Ovary (tissue), 9 donors: ENCODE measurements around the gene FRMD4A. TPM values are rescaled to one million over a fixed set of nuclear protein-coding genes. Genes with fewer than 3 reads are reported as not detected.
"Not testable (repeated sequence)": the region's sequence is repeated elsewhere in the genome, so short reads cannot be mapped to it uniquely, and the experiment has no call there.

Source experiments
- DNase-seq, 5 donors: peaks; one replicate each; pipeline ENCODE4 v3.0.0-alpha.2; 2019 to 2020
- H3K27ac ChIP-seq, 2 donors: fragments of 200-600 bp; one replicate each; pipeline versions ENCODE4 v1.5.1 to v1.8.0; 2019 to 2022
- H3K27me3 ChIP-seq: fragments of 200-600 bp; one replicate; pipeline ENCODE4 v1.8.0; 2022
- H3K36me3 ChIP-seq: fragments of 200-600 bp; sonication (generic); one replicate; pipeline ENCODE4 v1.5.1; 2019
- H3K4me1 ChIP-seq: one replicate; pipeline ENCODE4 v1.8.1; 2013; ENCODE audit warnings: mild to moderate bottlenecking, moderate library complexity; ENCODE audit not compliant: insufficient read depth
- H3K4me3 ChIP-seq: fragments of 200-600 bp; sonication (generic); one replicate; pipeline ENCODE4 v1.5.1; 2017
- H3K9me3 ChIP-seq, 2 donors: fragments of 200-600 bp in 1 of 2; sonication (generic) in 1 of 2; one replicate each; pipeline versions ENCODE4 v1.5.1 to v1.8.1; 2013 to 2019; ENCODE audit warnings: mild to moderate bottlenecking in 1 of 2, moderate library complexity in 1 of 2
- CTCF ChIP-seq, 3 donors: fragments of 450-650 bp in 2 of 3; fragments of 200-600 bp in 1 of 3; IDR thresholded peaks; one replicate each; pipeline versions ENCODE4 v1.5.1 to v1.8.0; 2016 to 2022; ENCODE audit warnings: antibody characterized with exemption in 3 of 3, mild to moderate bottlenecking in 1 of 3
- EP300 ChIP-seq: sonication (generic); formaldehyde crosslinking; IDR thresholded peaks from one replicate; pipeline ENCODE4 v1.6.1; 2017; ENCODE audit warnings: antibody characterized with exemption
- POLR2A ChIP-seq: fragments of 450-650 bp; IDR thresholded peaks from one replicate; pipeline ENCODE4 v1.6.1; 2017; ENCODE audit warnings: antibody characterized with exemption, mild to moderate bottlenecking, moderate library complexity
- WGBS, 3 donors: extraction: QIAGEN DNeasy Blood & Tissue Kit in 1 of 3; methylation state at CpG; one replicate each; pipeline versions ENCODE4 v1.1.5 to v1.1.7; 2013 to 2017; 5-methylcytosine and 5-hydroxymethylcytosine counted together
- intact Hi-C, 4 donors: fragments of 100-400 bp; cut with DNase I; formaldehyde crosslinking; loops; one replicate each; pipeline versions ENCODE4 v1.11.0 to v1.15.1; 2022 to 2023
- polyA plus RNA-seq, 2 donors: library from polyadenylated mRNA; stranded (reverse); fragments of 200-250 nt in 1 of 2; fragments of 350-450 nt in 1 of 2; fragmentation: Illumina TruSeq in 1 of 2; extraction: RNeasy Lipid Tissue Mini Kit (QIAGEN cat#74804) in 1 of 2; gene quantifications; one replicate each; pipeline ENCODE4 v1.2.3, GENCODE V29; 2013 to 2014
- total RNA-seq, 7 donors: library from RNA; depleted of rRNA in 2 of 7; stranded (reverse); fragments of >200 nt in 2 of 7; fragmentation: NEBNext Ultra II Directional in 3 of 7; extraction: Animal tissue kit (Norgen Biotek cat#: 25700) in 3 of 7; gene quantifications; one replicate each; pipeline versions ENCODE4 v1.1.0 to v1.2.4, GENCODE V29; 2016 to 2023
- donor health status: DM: no; HTN: no; CAD: no; lungs with moderate emphysema.
- donor health status: DM: no; HTN: no; CAD: no.
- donor health status: Bipolar disorder and iron deficiency.
- donor health status: DM: yes; HTN: yes; CAD: no.
- donor health status: DM: no; HTN: no; CAD: no.
- donor health status: DM: yes; HTN: yes; CAD: no.

The FRMD4A gene
- total and polyA plus RNA-seq, 9 donors = 5.5 to 24.7 (median 11.3) TPM

DNA sequence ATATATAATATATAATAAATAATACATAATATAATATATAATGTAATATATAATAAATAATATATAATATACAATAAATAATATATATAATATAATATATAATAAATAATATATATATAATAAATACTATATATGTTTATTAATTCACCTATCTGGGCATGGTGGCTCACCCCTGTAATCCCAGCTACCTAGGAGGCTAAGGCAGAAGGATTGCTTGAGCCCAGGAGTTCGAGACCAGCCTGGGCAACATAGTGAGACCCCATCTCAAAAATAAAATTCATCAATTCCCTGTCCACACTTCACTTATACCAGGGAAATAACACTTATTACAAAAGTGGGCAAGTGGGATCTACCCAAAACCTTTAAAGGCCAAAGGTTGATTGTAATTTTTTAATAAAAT, 462.9 kb downstream of the FRMD4A start:
- Histone ChIP-seq H3K36me3 (no peaks in the 10 kb centered on the region), H3K27me3 (no peaks in the 10 kb centered on the region), H3K9me3 (no peaks in the 10 kb centered on the region), H3K27ac (no peak overlapping the region), H3K4me3 (no peak overlapping the region), H3K4me1 (no peaks in the 10 kb centered on the region)
- 55 to 100% (median 100%) methylated on average over 1 of the region's 1 CpG for WGBS, 3 donors
- intact Hi-C loops = no loop called here
- TF ChIP-seq CTCF (IDR thresholded peaks at IDR 0.05) (no peak), POLR2A (no peak), EP300 (no peak)
- no peak for DNase-seq

GRCh38 chr10:13865758-13866491, 464.8 kb downstream of the FRMD4A start:
- no peak overlapping the region for H3K27ac ChIP-seq
- WGBS, 3 donors = 72 to 82% (median 79%) methylated on average over 12 of the region's 12 CpGs

DNA sequence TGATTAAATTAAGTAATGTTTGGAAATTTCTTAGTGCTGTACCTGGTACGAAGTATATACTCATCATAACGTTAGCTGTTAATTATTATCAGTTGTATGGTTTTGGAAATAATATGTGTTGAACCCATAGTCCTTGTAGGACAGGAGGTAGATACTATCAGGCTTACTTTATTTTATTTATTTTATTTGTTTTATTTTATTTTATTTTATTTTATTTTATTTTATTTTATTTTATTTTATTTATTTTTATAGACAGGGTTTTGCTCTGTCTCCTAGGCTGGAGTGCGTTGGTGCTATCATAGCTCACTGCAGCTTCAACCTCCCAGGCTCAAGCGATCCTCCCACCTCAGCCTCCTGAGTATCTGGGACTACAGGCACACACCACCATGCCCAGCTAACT, 465.5 kb downstream of the FRMD4A start:
- H3K4me3 ChIP-seq, H3K36me3 ChIP-seq, intact Hi-C loops, DNase-seq, H3K27ac ChIP-seq, H3K4me1 ChIP-seq, H3K27me3 ChIP-seq, H3K9me3 ChIP-seq: not testable (repeated sequence)
- 90 to 96% (median 91%) methylated on average over 4 of the region's 4 CpGs for WGBS, 3 donors

More at GRCh38 chr10:13865758-13866491, 464.8 kb downstream of the FRMD4A start:
- Histone ChIP-seq H3K36me3 (no peaks in the 10 kb centered on the region), H3K4me1 (no peaks in the 10 kb centered on the region), H3K27me3 (no peaks in the 10 kb centered on the region), H3K9me3 (no peaks in the 10 kb centered on the region), H3K4me3 (no peak overlapping the region)
- TF ChIP-seq EP300 (no peak), CTCF (IDR thresholded peaks at IDR 0.05) (no peak), POLR2A (no peak)
- intact Hi-C loops = no loop called here
- no peak for DNase-seq

GRCh38 chr10:13862546-13863233, 468.0 kb downstream of the FRMD4A start:
- Histone ChIP-seq H3K4me3 (no peak overlapping the region), H3K27ac (no peak overlapping the region), H3K36me3 (no peaks in the 10 kb centered on the region), H3K27me3 (no peaks in the 10 kb centered on the region), H3K4me1 (no peaks in the 10 kb centered on the region), H3K9me3 (no peaks in the 10 kb centered on the region)
- 30 to 43% (median 33%) methylated on average over 3 of the region's 3 CpGs for WGBS, 3 donors
- TF ChIP-seq CTCF (IDR thresholded peaks at IDR 0.05) = no peak
- TF ChIP-seq EP300 = no peak
- no peak for TF ChIP-seq POLR2A
- intact Hi-C loops = no loop called here
- DNase-seq = no peak

DNA sequence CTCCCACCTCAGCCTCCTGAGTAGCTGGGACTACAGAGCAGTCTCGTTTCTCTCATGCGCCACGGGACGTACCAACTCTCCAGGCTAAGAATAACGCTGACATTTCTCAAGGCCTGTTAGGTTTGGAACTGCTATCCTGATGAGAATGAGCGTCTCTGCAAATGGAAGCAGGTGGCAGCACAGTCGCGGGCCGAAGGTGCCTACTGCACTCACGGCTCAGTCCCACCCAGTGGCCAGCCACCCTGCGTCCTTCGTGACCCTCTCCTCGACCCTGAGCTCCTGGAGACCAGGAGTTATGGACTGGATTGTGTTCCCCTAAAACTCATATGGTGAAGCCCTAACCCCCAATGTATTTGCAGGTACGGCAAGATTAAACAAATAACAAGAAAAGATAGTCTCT, 469.8 kb downstream of the FRMD4A start:
- intact Hi-C loops = no loop called here
- TF ChIP-seq POLR2A (no peak), EP300 (no peak)
- Histone ChIP-seq H3K4me1 (no peaks in the 10 kb centered on the region), H3K36me3 (no peaks in the 10 kb centered on the region), H3K9me3 (no peaks in the 10 kb centered on the region), H3K27ac (no peak overlapping the region), H3K4me3 (no peak overlapping the region), H3K27me3 (no peaks in the 10 kb centered on the region)
- WGBS, 3 donors = 93 to 95% (median 94%) methylated on average over 14 of the region's 14 CpGs
- DNase-seq = no peak
